HG03439 (cell line): ENCODE results near the gene HTR5A.

Experiments used
- ATAC-seq: cut with Tn5 transposase; IDR thresholded peaks from one replicate; pipeline ENCODE4 v1.9.1; 2021; ENCODE audit warnings: mild to moderate bottlenecking, moderate library complexity; ENCODE audit not compliant: unreplicated experiment

HTR5A gene

DNA sequence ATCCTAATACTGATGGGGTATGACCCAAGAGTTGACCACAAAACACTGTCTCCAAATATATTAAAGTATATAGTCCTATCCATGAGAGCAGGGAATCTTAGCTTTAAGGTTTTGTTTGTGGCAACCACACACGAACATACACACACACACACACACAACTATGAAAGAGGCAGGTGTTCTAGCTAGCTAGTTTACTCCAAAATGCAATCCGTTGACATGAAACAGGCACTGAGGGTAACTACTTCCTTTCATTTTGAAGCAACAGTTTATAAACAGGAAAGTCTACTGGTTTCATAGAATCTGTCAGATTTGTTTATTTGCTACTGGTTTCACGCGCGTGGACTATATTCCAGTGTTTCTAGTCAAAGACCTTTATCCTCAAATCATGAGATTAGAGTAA is 14.8 kb downstream of the HTR5A start:
- no peak for ATAC-seq

GRCh38 chr7:155090684-155091083 is 20.6 kb downstream of the HTR5A start:
- no peak for ATAC-seq

- ATAC-seq = no peak
Observed at GRCh38 chr7:155093596-155093995, 23.5 kb downstream of the HTR5A start.

DNA sequence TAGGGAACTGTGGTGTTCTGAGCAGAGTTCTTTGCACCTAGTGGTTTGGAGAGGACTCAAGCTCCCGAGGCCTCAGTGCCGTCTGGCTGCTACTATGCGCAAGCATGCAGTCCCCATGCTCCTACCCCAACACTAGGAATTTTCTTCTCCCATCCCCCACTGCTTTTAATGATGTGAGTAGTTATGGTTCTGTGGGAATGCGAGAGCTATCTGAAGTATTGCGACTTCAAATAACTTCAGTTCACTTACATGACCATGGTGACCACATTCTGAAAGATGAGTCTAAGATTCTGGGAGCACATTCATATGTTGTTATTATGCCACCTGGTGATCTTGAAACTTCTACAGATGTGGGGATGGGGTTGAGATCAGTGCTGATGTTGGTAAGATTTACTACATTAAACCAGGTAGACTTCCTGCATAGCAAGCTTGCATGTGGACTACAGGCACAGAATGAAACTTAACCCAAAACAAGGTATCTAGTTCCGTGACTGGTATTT is 24.6 kb downstream of the HTR5A start:
- ATAC-seq = no peak

GRCh38 chr7:155097338-155097737 is 27.2 kb downstream of the HTR5A start:
- no peak for ATAC-seq

DNA sequence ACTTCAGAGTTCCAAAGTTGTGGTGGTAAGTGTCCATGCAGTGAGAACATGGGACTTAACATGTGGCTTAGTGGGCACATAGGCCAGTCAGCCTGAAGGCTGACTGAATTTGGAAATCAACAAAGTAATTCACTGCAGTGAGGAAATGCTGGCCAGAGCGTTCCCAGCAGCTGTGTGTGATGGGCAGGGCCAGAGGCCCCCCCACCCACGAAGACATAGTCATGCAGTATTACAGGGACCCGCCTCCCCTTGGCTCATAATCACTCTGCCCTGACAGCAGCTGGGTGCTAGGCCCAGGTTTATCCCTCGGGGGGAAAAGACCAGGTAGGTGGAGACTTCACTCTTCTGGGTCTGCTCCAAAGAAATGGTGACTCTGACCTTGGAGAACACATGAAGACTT is 33.7 kb downstream of the HTR5A start:
- ATAC-seq = no peak

DNA sequence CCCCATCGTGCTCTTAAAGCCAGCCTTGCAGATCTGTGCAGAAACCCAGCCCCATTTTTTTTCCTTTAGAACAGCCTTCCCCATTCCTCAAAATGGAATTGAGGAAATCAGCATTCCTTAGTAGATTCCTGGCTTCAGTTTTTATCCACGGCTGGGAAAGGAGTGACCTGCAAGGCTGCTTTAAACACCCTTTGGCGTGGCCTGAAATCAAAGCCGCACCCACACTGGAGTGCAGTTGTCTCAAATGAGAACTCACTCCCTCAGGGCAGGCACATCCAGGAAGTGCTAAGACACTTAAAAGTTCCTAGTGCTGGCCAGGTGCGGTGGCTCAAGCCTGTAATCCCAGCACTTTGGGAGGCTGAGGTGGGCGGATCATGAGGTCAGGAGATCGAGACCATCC is 34.8 kb downstream of the HTR5A start:
- ATAC-seq = no peak

- ATAC-seq = no peak
Observed at GRCh38 chr7:155106356-155106755, 36.2 kb downstream of the HTR5A start.

DNA sequence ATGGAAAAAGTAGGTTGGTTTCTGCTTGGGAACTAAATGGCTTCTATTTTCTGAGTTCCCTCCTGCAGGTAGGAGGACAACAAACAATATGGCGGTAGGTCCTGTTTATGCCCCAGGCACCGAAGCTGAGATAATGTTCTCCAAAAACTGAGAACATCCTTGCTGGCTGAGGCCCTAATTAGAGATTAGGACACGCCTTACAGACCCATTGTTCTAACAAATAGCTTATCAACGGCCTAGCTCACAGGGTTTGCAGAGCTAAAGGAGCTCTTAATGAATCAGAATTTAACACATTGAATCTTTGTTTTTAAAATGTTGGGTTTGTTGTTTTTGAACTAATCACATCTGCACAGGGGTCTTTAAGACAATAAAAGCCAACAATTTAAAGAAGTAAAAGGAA is 37.0 kb downstream of the HTR5A start:
- ATAC-seq = no peak

DNA sequence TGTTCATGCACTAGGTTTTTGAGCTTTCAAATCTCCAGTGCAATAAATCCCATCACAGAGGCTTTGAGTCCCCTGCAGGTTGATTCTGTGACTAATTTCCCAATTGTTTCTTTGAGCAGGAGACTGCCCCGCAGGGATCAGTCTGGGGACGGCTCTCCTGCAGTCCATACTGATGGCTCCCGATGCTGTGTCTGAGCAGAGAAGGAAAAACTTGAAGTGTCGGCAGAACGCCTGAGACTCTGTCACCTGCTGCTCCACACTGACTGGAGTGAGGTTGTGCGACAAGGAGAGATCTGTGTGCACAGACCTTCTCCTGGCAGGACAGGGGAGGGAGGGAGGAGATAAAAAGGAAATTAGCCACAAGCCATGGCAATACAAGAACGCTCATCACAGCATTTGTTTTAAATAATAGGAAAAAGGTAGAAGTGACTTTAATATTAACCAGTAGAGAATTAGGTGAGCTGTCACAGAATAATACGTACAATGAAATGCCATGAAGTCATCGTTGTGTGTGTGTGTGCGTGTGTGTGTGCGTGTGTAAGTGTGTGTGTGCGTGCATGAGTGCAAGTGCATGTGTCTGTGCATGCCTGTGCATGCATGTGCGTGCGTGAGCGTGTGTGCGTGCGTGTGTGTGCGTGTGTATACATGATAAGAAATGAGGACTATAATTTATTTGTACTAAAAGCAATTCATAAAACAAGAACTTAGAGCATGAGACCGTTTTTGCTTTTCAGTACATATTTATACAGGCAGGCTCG is 38.2 kb downstream of the HTR5A start:
- no peak for ATAC-seq

GRCh38 chr7:155109121-155109520 is 39.0 kb downstream of the HTR5A start:
- no peak for ATAC-seq

GRCh38 chr7:155115288-155115687 is 45.2 kb downstream of the HTR5A start:
- ATAC-seq = no peak

DNA sequence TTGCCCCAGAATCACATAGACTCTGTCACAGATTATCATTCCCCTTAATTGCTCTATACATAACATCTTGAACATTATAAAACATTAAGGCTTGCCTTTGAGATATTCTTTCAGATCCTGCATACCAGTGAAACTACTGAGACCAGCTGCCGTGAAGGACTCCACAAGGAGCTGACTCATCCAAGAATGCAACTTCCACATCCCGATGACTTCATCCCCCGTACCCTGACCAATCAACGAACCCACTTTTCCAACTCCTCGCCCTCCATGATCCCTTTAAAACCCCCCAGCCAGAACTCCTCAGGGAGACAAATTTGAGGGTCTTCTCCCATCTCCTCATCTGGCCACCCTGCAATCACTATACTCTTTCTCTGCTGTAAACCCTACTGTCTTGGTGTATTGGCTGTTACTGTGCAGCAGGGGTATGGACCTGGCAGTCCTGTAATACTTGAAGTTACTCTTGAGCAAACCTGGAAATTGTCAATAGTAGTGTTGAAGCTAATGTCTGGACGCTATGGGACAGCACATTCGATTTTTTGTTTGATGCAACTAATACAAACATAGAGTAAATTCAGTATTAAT is 49.8 kb downstream of the HTR5A start:
- no peak for ATAC-seq

- ATAC-seq = no peak
Observed at GRCh38 chr7:155120460-155120859, 50.3 kb downstream of the HTR5A start.

GRCh38 chr7:155122831-155123230 is 52.7 kb downstream of the HTR5A start:
- no peak for ATAC-seq

DNA sequence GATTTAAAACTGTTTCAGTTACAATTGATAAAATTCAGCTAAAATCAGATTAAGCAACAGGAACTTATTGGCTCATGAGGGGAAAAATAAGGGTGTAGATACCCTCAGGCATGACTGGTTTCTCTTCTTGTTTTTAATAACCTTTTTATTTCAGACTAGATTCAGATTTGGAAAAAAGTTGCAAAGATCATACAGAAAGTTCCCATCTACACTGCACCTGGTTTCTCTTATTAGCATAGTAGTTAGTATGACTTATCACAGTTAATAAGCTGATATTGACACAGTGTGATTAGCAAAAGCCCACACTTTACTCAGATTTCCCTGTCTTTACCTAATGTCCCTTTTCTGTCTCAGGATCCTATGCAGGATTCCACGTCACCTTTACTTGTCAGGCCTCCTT is 53.3 kb downstream of the HTR5A start:
- no peak for ATAC-seq

- no peak for ATAC-seq
Observed at GRCh38 chr7:155124706-155125105, 54.6 kb downstream of the HTR5A start.

DNA sequence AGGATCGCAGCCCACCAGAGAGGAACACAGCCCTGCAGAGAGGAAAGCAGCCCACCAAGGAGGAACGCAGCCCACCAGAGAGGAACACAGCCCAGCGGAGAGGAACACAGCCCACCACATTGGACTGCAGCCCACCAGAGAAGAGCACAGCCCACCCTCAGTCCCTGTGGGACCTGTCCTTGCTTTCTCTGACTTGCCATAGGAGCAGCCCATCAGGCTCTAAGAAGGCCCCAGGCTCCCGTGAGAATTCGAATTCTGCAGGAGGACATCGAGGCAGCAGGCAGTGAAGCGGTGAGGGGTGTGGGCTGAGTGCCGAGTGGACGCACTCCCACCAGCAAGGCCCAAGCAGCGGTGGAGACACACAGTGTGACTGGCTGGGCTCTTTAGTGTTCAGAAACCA is 59.1 kb downstream of the HTR5A start:
- no peak for ATAC-seq

DNA sequence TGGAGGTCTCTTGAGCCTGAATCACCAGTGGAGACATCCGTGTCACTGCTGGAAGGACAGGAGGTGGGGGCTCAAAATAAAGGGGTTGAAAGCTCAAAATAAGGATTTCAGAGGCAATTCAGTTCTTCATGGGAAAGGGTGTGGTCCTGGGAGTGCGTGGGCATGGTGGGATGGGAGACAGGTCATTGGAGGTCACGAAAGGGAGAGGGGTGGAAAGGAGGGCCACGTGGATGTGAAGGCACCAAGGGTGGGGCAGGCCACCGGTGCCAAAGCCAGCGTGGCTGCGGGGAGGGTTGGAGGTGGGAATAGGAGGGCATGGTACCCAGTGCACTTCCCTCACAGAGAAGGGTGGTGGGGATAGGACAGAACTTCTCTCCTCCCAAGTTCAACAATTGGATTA is 59.7 kb downstream of the HTR5A start:
- ATAC-seq = no peak

- no peak for ATAC-seq
Observed at GRCh38 chr7:155130493-155130892, 60.4 kb downstream of the HTR5A start.

DNA sequence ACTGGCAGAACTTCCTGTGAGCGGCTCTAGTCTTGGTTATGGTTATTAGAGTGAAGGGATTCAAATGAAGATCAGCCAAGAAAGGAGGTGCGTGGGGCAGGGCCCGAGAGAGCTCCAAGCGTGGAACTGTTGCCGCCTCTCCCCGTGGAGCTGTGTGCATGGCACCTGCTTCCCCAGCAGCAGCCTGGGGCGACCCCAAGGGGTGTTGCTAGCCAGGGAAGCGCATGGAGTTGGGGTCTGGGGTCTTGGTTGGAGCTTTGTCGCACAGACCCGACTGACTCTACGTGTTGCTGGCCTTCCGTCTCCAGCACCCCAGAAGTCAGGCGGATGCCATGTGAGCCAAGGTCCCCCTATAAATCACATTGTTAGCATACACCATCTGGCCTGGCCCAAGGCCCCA is 61.0 kb downstream of the HTR5A start:
- ATAC-seq = no peak

- ATAC-seq = no peak
Observed at GRCh38 chr7:155132431-155132830, 62.3 kb downstream of the HTR5A start.
